Trophoblast cell (in vitro differentiated cells and primary cell): Measurements from ENCODE around the gene SERINC4.
A peak's percentile ranks its signal among the peaks of the same experiment; 100 is the strongest.
"Not testable (repeated sequence)": the region's sequence is repeated elsewhere in the genome, so short reads cannot be mapped to it uniquely, and the experiment has no call there.

Experiments
- DNase-seq, 2 donors: peaks; one replicate each; pipeline ENCODE4 v3.0.0-alpha.2; 2016
- H2AFZ ChIP-seq: 2 replicates; pipeline ENCODE4 v1.6.1; 2013; ENCODE audit warnings: low read length, moderate library complexity, mild to moderate bottlenecking; ENCODE audit not compliant: insufficient read depth, poor library complexity
- H2AK5ac ChIP-seq: 2 replicates; pipeline ENCODE4 v1.6.1; 2013; ENCODE audit warnings: mild to moderate bottlenecking, low read length
- H2BK120ac ChIP-seq: 2 replicates; pipeline ENCODE4 v1.6.1; 2013; ENCODE audit warnings: low read length, mild to moderate bottlenecking, moderate library complexity; ENCODE audit not compliant: insufficient read depth, poor library complexity
- H2BK12ac ChIP-seq: 2 replicates; pipeline ENCODE4 v1.6.1; 2013; ENCODE audit warnings: mild to moderate bottlenecking, low read length, moderate library complexity
- H2BK5ac ChIP-seq: 2 replicates; pipeline ENCODE4 v1.6.1; 2013; ENCODE audit warnings: low read length, low read depth, moderate library complexity, mild to moderate bottlenecking; ENCODE audit not compliant: poor library complexity
- H3K14ac ChIP-seq: 2 replicates; pipeline ENCODE4 v1.6.1; 2013; ENCODE audit warnings: mild to moderate bottlenecking, low read length
- H3K18ac ChIP-seq: 2 replicates; pipeline ENCODE4 v1.6.1; 2013; ENCODE audit warnings: mild to moderate bottlenecking, low read length
- H3K23ac ChIP-seq: 2 replicates; pipeline ENCODE4 v1.6.1; 2013; ENCODE audit warnings: low read length
- H3K27ac ChIP-seq: 2 replicates; pipeline ENCODE4 v1.5.1; 2013; ENCODE audit warnings: low read depth, mild to moderate bottlenecking, inconsistent platforms, low read length, moderate library complexity
- H3K27me3 ChIP-seq: 2 replicates; pipeline ENCODE4 v1.6.1; 2013; ENCODE audit warnings: inconsistent platforms, mild to moderate bottlenecking, low read length, moderate library complexity; ENCODE audit not compliant: insufficient read depth
- H3K36me3 ChIP-seq, 2 experiments: 1 replicate in 1 of 2; 2 replicates in 1 of 2; pipeline ENCODE4 v1.6.1; 2013; ENCODE audit warnings: low read length in 2 of 2, mild to moderate bottlenecking in 2 of 2, moderate library complexity in 1 of 2; ENCODE audit not compliant: insufficient read depth in 2 of 2, control insufficient read depth in 1 of 2
- H3K4ac ChIP-seq: 2 replicates; pipeline ENCODE4 v1.6.1; 2013; ENCODE audit warnings: low read depth, mild to moderate bottlenecking, low read length, moderate library complexity
- H3K4me1 ChIP-seq, 2 experiments: 1 replicate in 1 of 2; 2 replicates in 1 of 2; pipeline ENCODE4 v1.6.1; 2013; ENCODE audit warnings: low read length in 2 of 2, mild to moderate bottlenecking in 2 of 2, moderate library complexity in 1 of 2; ENCODE audit not compliant: insufficient read depth in 2 of 2, control insufficient read depth in 1 of 2
- H3K4me2 ChIP-seq: 2 replicates; pipeline ENCODE4 v1.6.1; 2013; ENCODE audit warnings: inconsistent platforms, mild to moderate bottlenecking, low read length, moderate library complexity
- H3K4me3 ChIP-seq: 2 replicates; pipeline ENCODE4 v1.5.1; 2013; ENCODE audit warnings: mild to moderate bottlenecking, low read depth, low read length, inconsistent platforms
- H3K79me1 ChIP-seq: one replicate; pipeline ENCODE4 v1.6.1; 2013; ENCODE audit warnings: low read length
- H3K79me2 ChIP-seq: 2 replicates; pipeline ENCODE4 v1.6.1; 2013; ENCODE audit warnings: low read length, mild to moderate bottlenecking; ENCODE audit not compliant: control insufficient read depth, insufficient read depth, poor library complexity
- H3K9ac ChIP-seq: 2 replicates; pipeline ENCODE4 v1.6.1; 2013; ENCODE audit warnings: mild to moderate bottlenecking, low read length
- H3K9me3 ChIP-seq: 2 replicates; pipeline ENCODE4 v1.6.1; 2013; ENCODE audit warnings: low read depth, mild to moderate bottlenecking, control low read depth, inconsistent platforms, low read length; ENCODE audit not compliant: insufficient read depth
- H4K12ac ChIP-seq: 2 replicates; pipeline ENCODE4 v1.6.1; 2013; ENCODE audit warnings: low read depth, mild to moderate bottlenecking, low read length, moderate library complexity
- H4K8ac ChIP-seq: 2 replicates; pipeline ENCODE4 v1.6.1; 2013; ENCODE audit warnings: low read depth, mild to moderate bottlenecking, low read length, moderate library complexity
- H4K91ac ChIP-seq: one replicate; pipeline ENCODE4 v1.6.1; 2013; ENCODE audit warnings: low read depth, mild to moderate bottlenecking, low read length, moderate library complexity
- WGBS: extraction: QIAGEN DNeasy Blood & Tissue Kit; methylation state at CpG from one replicate; pipeline ENCODE4 v1.1.7; 2013; ENCODE audit warnings: missing lambda C conversion rate; ENCODE audit not compliant: insufficient read length, insufficient coverage; ENCODE audit errors: extremely low coverage; 5-methylcytosine and 5-hydroxymethylcytosine counted together

SERINC4 gene

GRCh38 chr15:43830691-43831275 is 30.8 kb upstream of the SERINC4 start:
- H3K18ac ChIP-seq, H2BK12ac ChIP-seq, H3K4me3 ChIP-seq, H3K9me3 ChIP-seq, H4K91ac ChIP-seq, H3K27ac ChIP-seq, DNase-seq, H4K8ac ChIP-seq, H3K27me3 ChIP-seq, H4K12ac ChIP-seq, H3K4ac ChIP-seq, H2BK5ac ChIP-seq, H3K36me3 ChIP-seq, H2AFZ ChIP-seq, H2AK5ac ChIP-seq, H3K9ac ChIP-seq, H3K79me2 ChIP-seq, H3K4me1 ChIP-seq, H3K14ac ChIP-seq, H3K79me1 ChIP-seq, H3K4me2 ChIP-seq, H2BK120ac ChIP-seq, H3K23ac ChIP-seq: not testable (repeated sequence)
- no CpG with 5 or more reads among the region's 9 CpGs for WGBS

GRCh38 chr15:43829951-43830540 is 30.0 kb upstream of the SERINC4 start:
- WGBS = no CpG with 5 or more reads among the region's 9 CpGs

GRCh38 chr15:43828061-43828657 is 28.1 kb upstream of the SERINC4 start:
- H4K91ac ChIP-seq = no peak overlapping the region
- no CpG with 5 or more reads among the region's 6 CpGs for WGBS

More at GRCh38 chr15:43829951-43830540, 30.0 kb upstream of the SERINC4 start:
- H4K8ac ChIP-seq, H3K4me2 ChIP-seq, H3K4me1 ChIP-seq, H3K14ac ChIP-seq, H3K36me3 ChIP-seq, H3K23ac ChIP-seq, H2BK5ac ChIP-seq, H4K91ac ChIP-seq, H2AK5ac ChIP-seq, H3K27me3 ChIP-seq, H3K9me3 ChIP-seq, H3K79me2 ChIP-seq, H2AFZ ChIP-seq, H3K9ac ChIP-seq, H3K79me1 ChIP-seq, DNase-seq, H3K18ac ChIP-seq, H2BK120ac ChIP-seq, H3K4ac ChIP-seq, H2BK12ac ChIP-seq, H3K27ac ChIP-seq, H3K4me3 ChIP-seq, H4K12ac ChIP-seq: not testable (repeated sequence)

GRCh38 chr15:43826508-43827341 is 26.7 kb upstream of the SERINC4 start, which contains the start of gene WDR76:
Gene WDR76 (plus strand): TSS chr15:43827002. CDS start chr15:43827033, 31 bp downstream.
- Histone ChIP-seq H3K9me3 (no peaks in the 10 kb centered on the region), H2AFZ (peak within 1 kb of the TSS; percentile 59), H3K9ac (peak within 1 kb of the TSS; percentile 78), H3K4ac (peak within 1 kb of the TSS; percentile 0), H2AK5ac (no peak within 1 kb of the TSS), H3K23ac (no peak within 1 kb of the TSS), H2BK5ac (peak within 1 kb of the TSS; percentile 1), H3K4me1 (peaks cover 5 to 9% of the 10 kb centered on the region in 2 experiments), H3K14ac (peak within 1 kb of the TSS; percentile 1), H3K79me1 (peaks cover 9% of the 10 kb centered on the region), H2BK120ac (no peak within 1 kb of the TSS), H3K27me3 (no peaks in the 10 kb centered on the region), H3K36me3 (peaks cover 3 to 4% of the 10 kb centered on the region in 2 experiments), H4K8ac (peak within 1 kb of the TSS; percentile 59), H3K18ac (no peak within 1 kb of the TSS), H3K27ac (no peak within 1 kb of the TSS), H3K79me2 (peaks cover 5% of the 10 kb centered on the region), H3K4me2 (peak within 1 kb of the TSS; percentile 74), H3K4me3 (peak within 1 kb of the TSS; percentile 73), H2BK12ac (no peak within 1 kb of the TSS), H4K91ac (peak within 1 kb of the TSS; percentile 16), H4K12ac (peak within 1 kb of the TSS; percentile 77)
- DNase-seq = peak; percentile 83 to 84
- no CpG with 5 or more reads among the region's 48 CpGs for WGBS

More at GRCh38 chr15:43828061-43828657, 28.1 kb upstream of the SERINC4 start:
- H3K79me1 ChIP-seq = peaks cover 9% of the 10 kb centered on the region
- H3K4me2 ChIP-seq = no peak overlapping the region
- H3K27ac ChIP-seq = no peak overlapping the region
- no peak overlapping the region for H3K18ac ChIP-seq
- no peak overlapping the region for H3K23ac ChIP-seq
- H2AFZ ChIP-seq = no peak overlapping the region
- no peak overlapping the region for H2AK5ac ChIP-seq
- no peak overlapping the region for H2BK120ac ChIP-seq
- H4K8ac ChIP-seq = no peak overlapping the region
- H2BK12ac ChIP-seq = no peak overlapping the region
- no peaks in the 10 kb centered on the region for H3K9me3 ChIP-seq
- no peak overlapping the region for H3K4ac ChIP-seq
- no peaks in the 10 kb centered on the region for H3K27me3 ChIP-seq
- no peak for DNase-seq
- H3K4me1 ChIP-seq = peaks cover 5 to 9% of the 10 kb centered on the region in 2 experiments
- no peak overlapping the region for H3K9ac ChIP-seq
- no peak overlapping the region for H3K14ac ChIP-seq
- H2BK5ac ChIP-seq = no peak overlapping the region
- no peak overlapping the region for H4K12ac ChIP-seq
- peaks cover 5% of the 10 kb centered on the region for H3K79me2 ChIP-seq
- no peak overlapping the region for H3K4me3 ChIP-seq
- H3K36me3 ChIP-seq = peaks cover 3 to 4% of the 10 kb centered on the region in 2 experiments
